ENCODE data around the gene ZNF772.
"Not testable (repeated sequence)": the region's sequence is repeated elsewhere in the genome, so short reads cannot be mapped to it uniquely, and the experiment has no call there.

The ZNF772 gene

DNA sequence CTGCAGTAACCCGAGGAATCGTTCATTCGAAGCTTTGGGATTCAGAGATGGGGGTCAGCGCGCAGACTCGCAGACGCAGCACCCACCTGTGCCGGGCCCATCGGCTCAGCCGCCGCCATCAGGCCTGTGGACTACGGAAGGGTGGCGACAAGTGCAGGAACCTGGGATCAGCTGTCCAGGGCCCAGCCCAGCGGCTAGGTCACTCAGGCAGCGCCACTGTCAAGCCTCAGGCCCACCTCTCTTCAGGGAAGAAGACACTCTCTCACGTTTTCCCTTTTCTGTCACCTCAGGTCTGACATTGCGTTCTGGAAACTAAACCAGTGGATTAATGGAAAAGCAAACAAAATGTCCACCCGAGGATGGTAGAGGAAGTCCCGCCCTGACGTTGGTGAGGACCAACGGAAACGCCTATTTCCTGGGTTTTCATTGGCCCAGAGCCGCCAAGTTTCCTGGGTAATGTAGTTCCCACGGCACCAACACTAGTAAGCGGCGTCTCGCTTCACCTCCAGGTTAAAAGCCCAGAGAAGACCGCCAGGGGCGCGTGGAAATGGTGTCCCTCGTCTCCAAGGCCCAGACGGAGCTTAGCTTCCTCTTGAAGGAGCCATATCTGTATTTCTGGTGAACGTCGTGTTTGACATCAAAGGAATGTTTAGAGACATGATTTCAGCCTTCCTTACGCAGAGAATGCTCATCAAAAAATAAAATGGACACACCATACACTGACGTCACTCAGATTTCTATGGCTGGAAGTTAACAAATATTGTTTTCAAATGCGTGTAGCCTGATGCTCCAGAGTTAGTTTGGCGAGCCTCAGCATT, at the start of gene ZNF772:
Gene ZNF772 (minus strand): TSS at position 376 of the 818 bp plus-strand sequence. CDS start 257 bp downstream, at position 119.
- Mint-ChIP-seq H3K27me3 (peaks cover 3% of the 10 kb centered on the region), H3K4me1 (ENCODE audit: low read depth) (peaks cover 23% of the 10 kb centered on the region), H3K9me3 (peaks cover 60% of the 10 kb centered on the region), H3K4me3 (peak within 1 kb of the TSS; percentile 92), H3K36me3 (ENCODE audit: low read depth) (peaks cover 67% of the 10 kb centered on the region), H3K27ac (peak within 1 kb of the TSS; percentile 89)

GRCh38 chr19:57518021-57518420, 40.7 kb upstream of the ZNF772 start:
- not testable (repeated sequence) for H3K4me3 Mint-ChIP-seq; H3K4me1 Mint-ChIP-seq (ENCODE audit: low read depth); H3K27me3 Mint-ChIP-seq; H3K27ac Mint-ChIP-seq
- peaks cover 61% of the 10 kb centered on the region for H3K36me3 Mint-ChIP-seq (ENCODE audit: low read depth)
- peaks cover 40% of the 10 kb centered on the region for H3K9me3 Mint-ChIP-seq

DNA sequence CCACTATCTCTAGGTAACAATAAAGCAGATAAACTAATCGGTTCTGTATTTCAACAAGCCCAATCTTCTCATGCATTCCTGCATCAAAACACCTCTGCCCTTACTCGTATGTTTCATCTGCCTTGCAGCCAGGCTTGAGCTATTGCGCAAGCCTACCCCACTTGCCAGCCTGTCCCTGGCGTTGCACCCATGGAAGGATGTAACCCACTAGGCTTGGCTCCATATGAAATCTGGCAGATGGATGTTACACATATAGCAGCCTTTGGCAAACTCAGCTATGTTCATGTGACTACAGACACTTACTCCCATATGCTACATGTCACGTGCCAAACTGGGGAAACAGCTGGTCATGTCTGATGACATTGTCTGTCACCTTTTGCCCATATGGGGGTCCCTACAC, 37.9 kb upstream of the ZNF772 start:
- Mint-ChIP-seq H3K27me3 (no peaks in the 10 kb centered on the region), H3K4me1 (ENCODE audit: low read depth) (no peaks in the 10 kb centered on the region), H3K36me3 (ENCODE audit: low read depth) (peaks cover 69% of the 10 kb centered on the region), H3K4me3 (no peak overlapping the region), H3K27ac (no peak overlapping the region), H3K9me3 (peaks cover 48% of the 10 kb centered on the region)

GRCh38 chr19:57512845-57513244, 35.5 kb upstream of the ZNF772 start:
- H3K4me3 Mint-ChIP-seq: no peak overlapping the region
- no peak overlapping the region for H3K27ac Mint-ChIP-seq
- H3K36me3 Mint-ChIP-seq (ENCODE audit: low read depth): peaks cover 83% of the 10 kb centered on the region
- H3K4me1 Mint-ChIP-seq (ENCODE audit: low read depth): no peaks in the 10 kb centered on the region
- H3K27me3 Mint-ChIP-seq: no peaks in the 10 kb centered on the region
- H3K9me3 Mint-ChIP-seq: peaks cover 57% of the 10 kb centered on the region

DNA sequence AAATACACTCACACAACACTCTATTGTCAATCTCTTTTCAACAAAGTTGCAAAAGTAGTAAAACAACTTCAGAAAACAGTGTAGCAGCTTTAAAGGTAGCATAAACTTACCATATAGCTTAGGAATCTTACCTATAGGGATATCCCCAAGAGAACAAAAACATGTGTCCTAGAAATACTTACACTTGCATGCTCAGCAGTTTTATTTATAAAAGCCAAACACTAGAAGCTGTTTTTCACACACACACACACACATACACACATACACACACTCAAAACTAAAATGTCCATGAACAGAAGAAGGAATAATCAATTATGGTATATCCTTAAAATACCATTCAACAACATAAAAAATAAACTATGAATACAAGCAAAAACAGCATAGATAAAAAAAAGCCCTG, 34.1 kb upstream of the ZNF772 start:
- Mint-ChIP-seq H3K4me3 (no peak overlapping the region), H3K27me3 (no peaks in the 10 kb centered on the region), H3K27ac (no peak overlapping the region), H3K36me3 (ENCODE audit: low read depth) (peaks cover 82% of the 10 kb centered on the region), H3K9me3 (peaks cover 64% of the 10 kb centered on the region), H3K4me1 (ENCODE audit: low read depth) (no peaks in the 10 kb centered on the region)

DNA sequence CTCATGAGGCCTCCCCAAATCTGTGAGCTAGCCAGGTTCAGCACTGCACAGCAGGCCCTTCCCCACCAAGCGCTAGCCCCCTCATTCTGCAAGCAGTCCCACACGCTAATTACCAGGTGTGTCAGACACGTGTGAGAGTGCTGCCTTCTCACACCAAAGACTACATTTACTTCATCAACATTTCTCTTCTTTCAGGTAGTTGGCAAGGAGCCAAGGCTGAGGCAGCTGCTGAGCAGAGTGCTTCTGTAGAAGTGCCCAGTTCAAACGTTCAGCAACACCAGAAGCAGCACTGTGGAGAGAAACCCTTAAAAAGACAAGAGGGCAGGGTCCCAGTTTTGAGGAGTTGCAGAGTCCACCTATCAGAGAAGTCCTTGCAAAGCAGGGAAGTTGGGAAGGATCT, 28.8 kb upstream of the ZNF772 start:
- H3K4me3 Mint-ChIP-seq: no peak overlapping the region
- peaks cover 90% of the 10 kb centered on the region for H3K36me3 Mint-ChIP-seq (ENCODE audit: low read depth)
- H3K27me3 Mint-ChIP-seq: no peaks in the 10 kb centered on the region
- no peak overlapping the region for H3K27ac Mint-ChIP-seq
- peaks cover 52% of the 10 kb centered on the region for H3K9me3 Mint-ChIP-seq
- peaks cover 11% of the 10 kb centered on the region for H3K4me1 Mint-ChIP-seq (ENCODE audit: low read depth)

- not testable (repeated sequence) for H3K27me3 Mint-ChIP-seq
- H3K36me3 Mint-ChIP-seq (ENCODE audit: low read depth): peaks cover 73% of the 10 kb centered on the region
- H3K4me1 Mint-ChIP-seq (ENCODE audit: low read depth): peaks cover 27% of the 10 kb centered on the region
- peak overlapping the region; percentile 67 for H3K27ac Mint-ChIP-seq
- H3K4me3 Mint-ChIP-seq: peak overlapping the region; percentile 87
- H3K9me3 Mint-ChIP-seq: peaks cover 41% of the 10 kb centered on the region
Measured at GRCh38 chr19:57500400-57500799, 23.0 kb upstream of the ZNF772 start.

GRCh38 chr19:57499680-57500395, 22.5 kb upstream of the ZNF772 start, which contains the start of gene ZNF773:
Gene ZNF773 (plus strand): TSS chr19:57499938. CDS start chr19:57500081, 143 bp downstream.
- peak within 1 kb of the TSS; percentile 95 for H3K27ac Mint-ChIP-seq
- H3K9me3 Mint-ChIP-seq: peaks cover 38% of the 10 kb centered on the region
- H3K36me3 Mint-ChIP-seq (ENCODE audit: low read depth): peaks cover 73% of the 10 kb centered on the region
- peak within 1 kb of the TSS; percentile 87 for H3K4me3 Mint-ChIP-seq
- peaks cover 27% of the 10 kb centered on the region for H3K4me1 Mint-ChIP-seq (ENCODE audit: low read depth)
- H3K27me3 Mint-ChIP-seq: not testable (repeated sequence)

- Mint-ChIP-seq H3K4me1 (ENCODE audit: low read depth) (peaks cover 27% of the 10 kb centered on the region), H3K9me3 (peaks cover 44% of the 10 kb centered on the region), H3K4me3 (peak overlapping the region; percentile 87), H3K27ac (peak overlapping the region; percentile 95), H3K36me3 (ENCODE audit: low read depth) (peaks cover 73% of the 10 kb centered on the region)
- H3K27me3 Mint-ChIP-seq: not testable (repeated sequence)
Measured at GRCh38 chr19:57499332-57499679, 21.9 kb upstream of the ZNF772 start.

- not testable (repeated sequence) for H3K27ac Mint-ChIP-seq, H3K27me3 Mint-ChIP-seq
- H3K36me3 Mint-ChIP-seq (ENCODE audit: low read depth): peaks cover 61% of the 10 kb centered on the region
- H3K4me3 Mint-ChIP-seq: peak overlapping the region; percentile 78
- H3K4me1 Mint-ChIP-seq (ENCODE audit: low read depth): peaks cover 13% of the 10 kb centered on the region
- peaks cover 33% of the 10 kb centered on the region for H3K9me3 Mint-ChIP-seq
Measured at GRCh38 chr19:57488299-57488644, 10.9 kb upstream of the ZNF772 start.

GRCh38 chr19:57487477-57488298, 10.3 kb upstream of the ZNF772 start, which contains the start of gene ZNF419:
Gene ZNF419 (plus strand): TSS chr19:57487750. CDS start chr19:57487951, 201 bp downstream.
- not testable (repeated sequence) for H3K27me3 Mint-ChIP-seq
- Mint-ChIP-seq H3K9me3 (peaks cover 28% of the 10 kb centered on the region), H3K4me3 (peak within 1 kb of the TSS; percentile 78), H3K27ac (peak within 1 kb of the TSS; percentile 83), H3K4me1 (ENCODE audit: low read depth) (peaks cover 13% of the 10 kb centered on the region), H3K36me3 (ENCODE audit: low read depth) (peaks cover 55% of the 10 kb centered on the region)

DNA sequence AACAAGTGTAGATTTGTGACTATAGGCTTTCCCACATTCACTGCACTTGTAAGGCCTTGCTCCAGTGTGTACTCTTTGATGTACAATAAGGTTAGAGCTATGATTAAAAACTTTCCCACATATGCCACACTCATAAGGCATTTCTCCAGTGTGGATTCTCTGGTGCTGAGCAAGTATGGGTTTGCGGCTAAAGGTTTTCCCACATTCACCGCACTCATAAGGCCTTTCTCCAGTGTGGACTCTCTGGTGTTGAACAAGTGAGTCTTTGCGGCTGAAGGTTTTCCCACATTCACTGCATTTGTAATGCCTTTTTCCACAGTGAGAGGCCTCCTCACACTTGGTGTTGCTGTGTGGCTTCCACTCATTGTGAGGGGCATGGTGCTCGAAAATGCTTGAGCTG, 3.7 kb downstream of the ZNF772 start:
- Mint-ChIP-seq H3K9me3 (peaks cover 71% of the 10 kb centered on the region), H3K27me3 (no peaks in the 10 kb centered on the region), H3K4me1 (ENCODE audit: low read depth) (peaks cover 23% of the 10 kb centered on the region), H3K4me3 (no peak overlapping the region), H3K27ac (no peak overlapping the region), H3K36me3 (ENCODE audit: low read depth) (peaks cover 96% of the 10 kb centered on the region)

DNA sequence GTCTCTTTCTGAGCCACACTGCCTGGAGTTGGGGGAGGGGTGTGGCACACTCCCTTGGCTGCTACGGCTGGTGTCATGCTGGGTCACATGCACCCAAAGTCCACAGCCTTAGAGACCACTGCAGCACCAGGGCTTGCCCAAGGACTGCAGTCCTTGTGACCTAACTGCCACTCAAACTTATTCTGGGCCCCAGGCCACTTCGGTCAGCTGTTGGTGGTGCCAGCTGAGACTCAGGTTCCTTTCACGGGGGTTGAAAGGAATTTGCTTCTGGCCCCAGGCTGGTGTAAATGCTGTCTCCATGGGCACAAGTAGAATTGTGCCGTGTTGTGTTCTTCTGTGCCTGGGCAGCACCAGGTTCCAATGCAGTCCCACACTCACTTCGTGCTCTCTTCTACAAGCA, 10.9 kb downstream of the ZNF772 start:
- Mint-ChIP-seq H3K4me3 (no peak overlapping the region), H3K9me3 (peaks cover 54% of the 10 kb centered on the region), H3K27me3 (no peaks in the 10 kb centered on the region), H3K4me1 (ENCODE audit: low read depth) (no peaks in the 10 kb centered on the region), H3K27ac (no peak overlapping the region), H3K36me3 (ENCODE audit: low read depth) (peaks cover 63% of the 10 kb centered on the region)

DNA sequence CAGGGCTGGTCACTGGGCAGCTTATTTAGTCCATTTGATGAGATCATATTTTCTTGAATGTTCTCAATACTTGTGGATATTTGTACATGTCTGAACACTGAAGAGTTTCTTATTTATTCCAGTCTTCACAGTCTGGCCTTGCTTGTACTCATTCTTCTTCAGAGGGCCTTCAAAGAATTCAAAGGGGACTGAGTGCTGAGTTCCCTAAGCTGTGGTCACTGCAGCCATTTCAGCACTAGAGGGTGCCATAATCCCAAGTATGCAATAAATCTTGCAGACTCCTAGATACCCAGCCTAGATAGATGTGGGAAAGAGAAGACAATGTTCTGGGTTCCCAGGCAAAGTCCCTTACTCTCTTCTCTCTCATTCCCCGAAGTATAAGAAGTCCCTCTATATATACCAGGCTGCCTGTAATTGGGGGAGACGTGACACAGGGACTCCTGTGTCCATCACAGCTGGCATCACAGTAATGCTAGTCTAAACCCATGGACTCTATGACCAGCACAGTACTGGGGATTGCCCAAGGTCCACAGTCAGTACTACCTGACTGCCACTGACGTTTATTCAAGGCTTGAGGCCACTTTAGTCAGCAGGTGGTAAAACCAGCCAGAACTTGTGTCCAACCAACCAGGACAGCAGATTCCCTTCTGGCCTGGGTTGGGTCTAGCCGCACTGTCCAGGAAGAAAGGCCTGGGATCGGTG, 11.5 kb downstream of the ZNF772 start:
- no peaks in the 10 kb centered on the region for H3K4me1 Mint-ChIP-seq (ENCODE audit: low read depth)
- no peak overlapping the region for H3K27ac Mint-ChIP-seq
- H3K4me3 Mint-ChIP-seq: no peak overlapping the region
- no peaks in the 10 kb centered on the region for H3K27me3 Mint-ChIP-seq
- peaks cover 56% of the 10 kb centered on the region for H3K36me3 Mint-ChIP-seq (ENCODE audit: low read depth)
- peaks cover 58% of the 10 kb centered on the region for H3K9me3 Mint-ChIP-seq
